ENCODE data around the gene STK32B. TPM values are rescaled to one million over a fixed set of nuclear protein-coding genes. Genes with fewer than 3 reads are reported as not detected.

The STK32B gene
- total and polyA plus RNA-seq, 2 of the 8 experiments (the other 6 are each of a cell fraction or from before 2014, with no cell fraction given): 2.3 to 2.5 TPM

DNA sequence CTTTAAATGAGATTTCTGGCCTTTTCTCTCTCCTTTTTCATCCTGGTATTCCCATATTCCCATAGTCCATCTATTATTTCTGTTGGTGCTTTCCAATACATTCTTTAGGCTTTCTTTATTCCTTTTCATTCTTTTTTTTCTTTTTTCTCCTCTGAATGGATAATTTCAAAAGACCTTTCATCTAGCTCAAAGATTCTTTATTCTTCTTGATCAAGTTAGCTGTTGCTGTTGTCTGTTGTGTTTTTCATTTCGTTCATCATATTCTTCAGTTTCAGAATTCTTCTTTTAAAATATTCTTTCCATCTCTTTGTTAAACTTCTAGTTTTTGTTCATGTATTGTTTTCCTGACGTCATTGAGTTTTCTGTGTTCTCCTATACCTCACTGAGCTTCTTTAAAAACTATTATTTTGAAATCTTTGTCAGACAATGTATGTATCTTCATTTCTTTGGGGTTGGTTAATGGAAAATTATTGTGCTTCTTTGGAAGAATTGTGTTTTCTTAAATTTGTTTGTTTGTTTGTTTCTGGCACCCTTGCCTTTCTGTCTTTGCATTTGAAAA lies 30.2 kb downstream of the STK32B start (continued):
- TF ChIP-seq BCL11A (IDR thresholded peaks at IDR 0.05; ENCODE audit: low read depth in 2 of 2, low read length in 2 of 2): no peak
- no peak for TF ChIP-seq SP4 (IDR thresholded peaks at IDR 0.05; ENCODE audit: low read length)
- no peak for TF ChIP-seq EP300 (IDR thresholded peaks at IDR 0.05; ENCODE audit: borderline replicate concordance in 1 of 2, low read depth in 2 of 2, low read length in 2 of 2)
- TF ChIP-seq SIX5 (IDR thresholded peaks at IDR 0.05; ENCODE audit: low read depth, low read length): no peak
- TF ChIP-seq TAF1 (IDR thresholded peaks at IDR 0.05; ENCODE audit: low read depth, low read length): no peak
- TF ChIP-seq, protein P1, sequence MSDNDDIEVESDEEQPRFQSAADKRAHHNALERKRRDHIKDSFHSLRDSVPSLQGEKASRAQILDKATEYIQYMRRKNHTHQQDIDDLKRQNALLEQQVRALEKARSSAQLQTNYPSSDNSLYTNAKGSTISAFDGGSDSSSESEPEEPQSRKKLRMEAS (IDR thresholded peaks at IDR 0.05): no peak

Measured in H1 (cell line).